ENCODE data around the gene SCGN. TPM values are rescaled to one million over a fixed set of nuclear protein-coding genes. Genes with fewer than 3 reads are reported as not detected.

Gene SCGN
- total and polyA plus RNA-seq, 10 donors: not detected

GRCh38 chr6:25681848-25682247, 29.8 kb downstream of the SCGN start:
- Histone ChIP-seq H3K27me3 (replicated peaks in 1 of 7) (peaks cover 0 to 6% (median 0%) of the 10 kb centered on the region in 7 donors), H3K4me1 (no peaks in the 10 kb centered on the region), H3K4me3 (no peak overlapping the region), H3K36me3 (no peaks in the 10 kb centered on the region), H3K27ac (no peak overlapping the region), H3K9me3 (no peaks in the 10 kb centered on the region)
- no peak for TF ChIP-seq CTCF (IDR thresholded peaks at IDR 0.05 in 8 of 11, conservative IDR thresholded peaks at IDR 0.05 in 3 of 11)
- TF ChIP-seq POLR2AphosphoS5 (IDR thresholded peaks at IDR 0.05): no peak
- no peak for TF ChIP-seq POLR2A (IDR thresholded peaks at IDR 0.05)
- intact Hi-C loops (cut with DNase I; ENCODE audit: low total_unique reads): no loop called here
- WGBS, 5 donors: 69 to 82% (median 75%) methylated on average over 3 of the region's 3 CpGs
- DNase-seq: no peak

- no peak for DNase-seq
- TF ChIP-seq POLR2A (IDR thresholded peaks at IDR 0.05) (no peak), POLR2AphosphoS5 (IDR thresholded peaks at IDR 0.05) (no peak), CTCF (IDR thresholded peaks at IDR 0.05 in 8 of 11, conservative IDR thresholded peaks at IDR 0.05 in 3 of 11) (no peak)
- H3K9me3 ChIP-seq: no peaks in the 10 kb centered on the region
- WGBS, 5 donors: 54 to 77% (median 63%) methylated on average over 4 of the region's 4 CpGs
- H3K36me3 ChIP-seq: no peaks in the 10 kb centered on the region
- intact Hi-C loops (cut with DNase I; ENCODE audit: low total_unique reads): no loop called here
- no peaks in the 10 kb centered on the region for H3K4me1 ChIP-seq
- H3K27me3 ChIP-seq (replicated peaks in 1 of 7): peaks cover 0 to 6% (median 0%) of the 10 kb centered on the region in 7 donors
- H3K27ac ChIP-seq: no peak overlapping the region
- H3K4me3 ChIP-seq: no peak overlapping the region
Measured at GRCh38 chr6:25682324-25682723, 30.3 kb downstream of the SCGN start.

GRCh38 chr6:25684565-25684964, 32.5 kb downstream of the SCGN start:
- Histone ChIP-seq H3K27me3 (replicated peaks in 1 of 7) (peaks cover 0 to 20% (median 5%) of the 10 kb centered on the region in 7 donors), H3K27ac (no peak overlapping the region), H3K36me3 (no peaks in the 10 kb centered on the region), H3K9me3 (no peaks in the 10 kb centered on the region), H3K4me1 (no peaks in the 10 kb centered on the region), H3K4me3 (no peak overlapping the region)
- no peak for TF ChIP-seq POLR2A (IDR thresholded peaks at IDR 0.05)
- no peak for TF ChIP-seq POLR2AphosphoS5 (IDR thresholded peaks at IDR 0.05)
- no peak for TF ChIP-seq CTCF (IDR thresholded peaks at IDR 0.05 in 8 of 11, conservative IDR thresholded peaks at IDR 0.05 in 3 of 11)
- no peak for DNase-seq
- WGBS, 5 donors: 38 to 73% (median 58%) methylated on average over 2 of the region's 2 CpGs
- intact Hi-C loops (cut with DNase I; ENCODE audit: low total_unique reads): no loop called here

- TF ChIP-seq POLR2A (IDR thresholded peaks at IDR 0.05): no peak
- TF ChIP-seq CTCF (IDR thresholded peaks at IDR 0.05 in 8 of 11, conservative IDR thresholded peaks at IDR 0.05 in 3 of 11): no peak
- no peak for TF ChIP-seq POLR2AphosphoS5 (IDR thresholded peaks at IDR 0.05)
- no peak overlapping the region for H3K27ac ChIP-seq
- H3K9me3 ChIP-seq: no peaks in the 10 kb centered on the region
- peaks cover 0 to 23% (median 6%) of the 10 kb centered on the region in 7 donors for H3K27me3 ChIP-seq (replicated peaks in 1 of 7)
- no peaks in the 10 kb centered on the region for H3K4me1 ChIP-seq
- H3K4me3 ChIP-seq: no peak overlapping the region
- DNase-seq: no peak
- WGBS, 5 donors: 0 to 84% (median 66%) methylated on average over 1 of the region's 1 CpG
- no peaks in the 10 kb centered on the region for H3K36me3 ChIP-seq
- intact Hi-C loops (cut with DNase I; ENCODE audit: low total_unique reads): no loop called here
Measured at GRCh38 chr6:25685251-25685650, 33.2 kb downstream of the SCGN start.
